GM21381 (cell line): ENCODE data around the gene ZNF605.
"Not testable (repeated sequence)": the region's sequence is repeated elsewhere in the genome, so short reads cannot be mapped to it uniquely, and the experiment has no call there.

ENCODE experiments used
- ATAC-seq: cut with Tn5 transposase; IDR thresholded peaks from one replicate; pipeline ENCODE4 v1.9.1; 2021; ENCODE audit warnings: mild to moderate bottlenecking, moderate library complexity; ENCODE audit not compliant: unreplicated experiment

Gene ZNF605

GRCh38 chr12:132956011-132956788 is at the start of gene ZNF605:
TSS of gene ZNF605 (minus strand) at chr12:132956306. CDS start at chr12:132945635, 10,671 bp downstream.
- peak; percentile 98 for ATAC-seq

GRCh38 chr12:132998741-132999140 is 42.6 kb upstream of the ZNF605 start:
- no peak for ATAC-seq

- ATAC-seq: no peak
Observed at GRCh38 chr12:132986885-132987225, 30.7 kb upstream of the ZNF605 start.

GRCh38 chr12:132986001-132986884 is 30.1 kb upstream of the ZNF605 start, which contains the start of gene ZNF26:
TSS of gene ZNF26 (plus strand) at chr12:132986367. CDS start at chr12:132986841, 474 bp downstream.
- peak; percentile 98 for ATAC-seq

- not testable (repeated sequence) for ATAC-seq
Observed at GRCh38 chr12:132976870-132977269, 20.8 kb upstream of the ZNF605 start.

GRCh38 chr12:132972374-132972773 is 16.3 kb upstream of the ZNF605 start:
- no peak for ATAC-seq

GRCh38 chr12:132967736-132968135 is 11.6 kb upstream of the ZNF605 start:
- ATAC-seq: no peak

- ATAC-seq: no peak
Observed at GRCh38 chr12:132966676-132967415, 10.7 kb upstream of the ZNF605 start.

GRCh38 chr12:132965796-132966195 is 9.7 kb upstream of the ZNF605 start:
- ATAC-seq: no peak

- ATAC-seq: not testable (repeated sequence)
Observed at GRCh38 chr12:132963947-132964346, 7.8 kb upstream of the ZNF605 start.

- ATAC-seq: not testable (repeated sequence)
Observed at GRCh38 chr12:132961790-132962189, 5.7 kb upstream of the ZNF605 start.

- peak; percentile 32 for ATAC-seq
Observed at GRCh38 chr12:132955094-132956010, 754 bp downstream of the ZNF605 start.

GRCh38 chr12:132954471-132955048 is 1.5 kb downstream of the ZNF605 start:
- ATAC-seq: no peak

- ATAC-seq: no peak
Observed at GRCh38 chr12:132953771-132954170, 2.3 kb downstream of the ZNF605 start.

- ATAC-seq: no peak
Observed at GRCh38 chr12:132953163-132953425, 3.0 kb downstream of the ZNF605 start.

- ATAC-seq: no peak
Observed at GRCh38 chr12:132952371-132953162, 3.5 kb downstream of the ZNF605 start.

GRCh38 chr12:132951649-132952048 is 4.5 kb downstream of the ZNF605 start:
- ATAC-seq: no peak

GRCh38 chr12:132950844-132951535 is 5.1 kb downstream of the ZNF605 start:
- no peak for ATAC-seq
